Stimulated activated naive CD4-positive, alpha-beta T cell treated with Interleukin-2 at 50 U/mL for 16 hours (primary cell): ENCODE data around the gene ACVR1B.

ENCODE experiments used
- DNase-seq: peaks from one replicate; lab custom pipeline; 2025; lab: John Stamatoyannopoulos, UW

ACVR1B gene

DNA sequence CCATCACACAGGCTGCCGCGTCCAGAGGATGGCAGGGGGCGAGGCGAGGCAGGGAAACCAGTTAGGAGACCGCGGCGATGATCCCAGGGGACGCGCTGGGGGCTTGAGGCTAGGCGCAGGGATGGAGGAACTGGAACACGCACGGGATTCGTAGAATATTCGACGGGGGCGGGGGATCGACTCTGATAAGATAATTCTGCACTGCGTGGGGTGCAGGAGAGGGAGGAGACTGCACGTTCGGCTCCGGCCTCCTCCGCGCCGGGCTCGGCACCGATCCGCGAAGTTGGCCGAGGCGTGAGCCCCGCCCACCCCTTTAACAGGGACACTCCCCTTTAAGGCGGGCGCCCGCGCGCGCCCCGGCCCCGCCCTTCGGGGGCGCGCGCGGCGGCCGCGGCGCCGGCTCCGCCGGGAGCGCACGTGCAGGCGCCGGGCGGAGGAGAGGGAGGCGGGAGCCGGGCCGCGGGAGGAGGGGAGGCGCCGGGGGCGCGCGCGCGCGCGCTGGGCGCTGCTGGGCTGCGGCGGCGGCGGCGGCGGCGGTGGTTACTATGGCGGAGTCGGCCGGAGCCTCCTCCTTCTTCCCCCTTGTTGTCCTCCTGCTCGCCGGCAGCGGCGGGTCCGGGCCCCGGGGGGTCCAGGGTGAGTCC, at the start of gene ACVR1B:
Gene ACVR1B, plus strand, starts transcription at position 501 of the 644 bp plus-strand sequence. Its CDS starts 45 bp downstream, at position 546.
- peak; percentile 89 for DNase-seq

DNA sequence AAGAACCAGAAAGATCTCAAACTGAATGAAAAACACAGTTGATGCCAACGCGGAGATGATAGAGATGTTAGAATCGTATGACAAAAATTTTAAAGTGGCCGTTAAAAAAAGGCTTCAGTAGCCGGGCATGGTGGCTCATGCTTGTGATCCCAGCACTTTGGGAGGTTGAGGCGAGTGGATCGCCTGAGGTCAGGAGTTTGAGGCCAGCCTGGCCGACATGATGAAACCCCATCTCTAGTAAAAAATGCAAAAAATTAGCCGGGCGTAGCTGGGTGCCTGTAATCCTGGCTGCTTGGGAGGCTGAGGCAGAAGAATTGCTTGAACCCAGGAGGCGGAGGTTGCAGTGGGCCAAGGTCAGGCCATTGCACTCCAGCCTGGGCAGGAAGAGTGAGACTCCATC, 49.6 kb upstream of the ACVR1B start:
- no peak for DNase-seq

DNA sequence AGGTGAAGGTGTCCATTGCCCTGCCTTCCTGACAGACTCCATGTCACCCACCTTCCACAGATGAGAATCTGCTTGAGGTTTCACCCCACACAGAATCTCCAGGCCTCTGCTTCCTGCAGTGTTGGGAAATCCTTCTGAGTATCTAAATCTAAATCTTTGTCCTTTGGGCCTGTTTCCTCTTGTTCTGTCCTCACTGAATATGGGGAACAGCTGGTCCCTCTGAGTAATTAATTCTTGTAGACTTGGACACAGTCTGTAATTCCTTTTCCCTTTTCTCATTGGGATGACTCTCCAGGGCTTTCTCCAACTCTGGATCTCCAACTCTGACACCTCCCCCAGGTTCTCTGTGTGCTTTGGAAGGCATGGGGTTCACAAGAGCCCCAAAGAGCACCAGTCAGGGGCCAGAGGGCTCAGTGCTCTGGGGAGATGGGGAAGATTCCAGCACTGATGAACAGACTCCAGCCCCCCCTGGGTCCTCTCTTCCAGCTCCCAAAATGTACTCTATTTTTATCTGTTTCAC, 46.5 kb upstream of the ACVR1B start:
- DNase-seq, result no peak

DNA sequence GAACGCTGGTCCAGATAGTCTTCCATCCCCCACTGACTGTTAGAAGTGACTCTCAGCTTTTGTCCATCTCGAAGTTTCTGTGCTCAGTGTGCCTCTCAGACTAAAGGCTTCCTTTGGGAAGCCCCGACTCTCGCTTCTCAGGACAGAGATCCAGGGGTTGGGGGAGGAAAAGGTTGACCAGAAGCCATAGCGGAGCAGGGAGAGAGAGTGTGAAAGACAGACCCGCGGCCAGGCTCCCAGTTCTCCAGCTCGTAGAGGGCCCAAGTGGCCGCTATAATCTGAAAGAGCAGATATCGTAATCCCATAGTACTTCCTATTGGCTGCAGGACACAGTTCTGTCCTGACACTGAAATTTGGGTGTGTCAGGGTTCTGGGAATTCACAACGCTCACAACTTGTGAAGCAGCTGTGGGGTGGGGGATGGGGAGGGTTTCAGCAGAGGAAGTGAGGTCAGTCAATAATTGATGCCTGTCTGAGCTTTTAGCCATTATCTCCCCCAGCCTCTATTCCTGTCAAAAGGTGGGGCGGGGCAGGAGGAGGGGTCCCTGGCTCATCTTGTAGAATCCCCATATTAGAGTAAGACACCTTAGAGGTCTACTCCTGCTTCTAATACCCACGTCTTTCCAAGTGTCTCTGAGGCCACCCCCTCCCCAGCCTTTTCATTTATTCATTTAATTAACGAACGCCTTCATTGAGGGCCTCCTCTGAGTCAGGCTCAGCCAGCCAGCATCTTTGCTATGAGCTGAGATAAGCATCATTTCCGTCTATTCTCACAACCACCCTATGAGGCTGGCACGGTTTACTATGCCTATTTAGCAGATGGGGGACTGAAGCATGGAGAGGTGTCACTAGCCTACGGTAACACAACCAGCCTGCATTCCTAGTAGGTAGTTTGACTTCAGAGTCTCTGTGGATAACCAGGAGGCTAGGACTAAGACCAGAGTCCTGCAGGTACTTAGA, 45.7 kb upstream of the ACVR1B start:
- no peak for DNase-seq

DNA sequence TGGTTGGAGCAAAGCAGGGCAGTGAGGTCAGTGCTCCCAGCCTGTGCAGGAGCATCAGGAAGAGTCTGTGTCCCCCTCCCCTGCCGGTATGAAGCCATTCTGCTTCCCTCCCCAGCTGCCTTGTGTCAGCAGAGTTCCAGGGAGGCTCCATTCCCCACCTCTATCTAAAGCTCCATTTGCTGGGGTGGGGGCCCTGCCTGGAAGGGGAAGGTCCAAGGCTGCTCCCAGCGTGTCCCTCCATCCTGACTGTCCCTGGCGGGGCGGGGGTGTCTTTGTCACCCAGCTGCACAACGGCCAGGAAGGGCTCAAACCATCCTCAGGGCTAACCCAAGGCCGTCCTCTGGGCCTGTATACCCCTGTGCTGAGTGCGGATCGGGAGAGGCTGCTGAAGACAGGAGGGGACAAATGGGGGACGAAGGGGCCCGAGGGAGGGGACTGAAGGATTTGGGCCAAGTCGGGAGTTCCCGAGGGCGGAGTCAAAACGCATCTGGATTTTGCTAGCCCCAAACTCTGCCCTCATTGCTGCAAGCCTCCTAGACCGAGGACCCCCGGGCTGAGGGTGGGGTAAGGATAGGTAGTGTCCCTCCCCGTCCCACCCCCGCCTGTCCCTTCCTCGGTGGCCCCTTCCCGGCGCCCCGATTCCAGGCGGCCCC, 44.9 kb upstream of the ACVR1B start:
- no peak for DNase-seq

DNA sequence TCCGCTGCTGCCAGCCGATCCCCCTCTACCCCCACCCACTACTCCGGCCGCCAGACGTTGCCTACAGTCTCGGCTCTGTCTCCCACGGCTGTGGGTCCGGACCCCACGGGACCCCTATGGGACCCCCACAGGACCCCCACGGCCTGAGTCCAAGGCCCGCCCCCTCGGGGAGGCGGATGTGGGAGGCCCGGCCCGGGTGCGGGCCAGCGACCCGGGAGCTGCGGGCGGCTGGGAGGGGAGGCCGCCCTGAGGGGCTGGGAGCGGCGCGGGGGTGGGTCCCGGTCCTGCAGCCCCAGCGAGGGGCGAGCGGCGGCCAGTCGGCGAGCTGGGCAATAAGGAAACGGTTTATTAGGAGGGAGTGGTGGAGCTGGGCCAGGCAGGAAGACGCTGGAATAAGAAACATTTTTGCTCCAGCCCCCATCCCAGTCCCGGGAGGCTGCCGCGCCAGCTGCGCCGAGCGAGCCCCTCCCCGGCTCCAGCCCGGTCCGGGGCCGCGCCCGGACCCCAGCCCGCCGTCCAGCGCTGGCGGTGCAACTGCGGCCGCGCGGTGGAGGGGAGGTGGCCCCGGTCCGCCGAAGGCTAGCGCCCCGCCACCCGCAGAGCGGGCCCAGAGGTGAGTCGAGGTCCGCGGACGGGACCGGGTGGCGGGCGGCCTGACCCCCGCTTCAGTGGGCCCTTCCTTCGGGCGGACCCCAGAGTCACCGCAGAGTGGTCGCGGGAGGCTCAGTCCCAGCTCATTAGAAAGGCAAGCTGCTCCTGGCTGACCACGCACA, 44.2 kb upstream of the ACVR1B start, which contains the start of gene ACVRL1:
Gene ACVRL1, plus strand, starts transcription at position 422 of the 773 bp plus-strand sequence. CDS start 4,971 bp downstream, outside the sequence.
- DNase-seq, result no peak

DNA sequence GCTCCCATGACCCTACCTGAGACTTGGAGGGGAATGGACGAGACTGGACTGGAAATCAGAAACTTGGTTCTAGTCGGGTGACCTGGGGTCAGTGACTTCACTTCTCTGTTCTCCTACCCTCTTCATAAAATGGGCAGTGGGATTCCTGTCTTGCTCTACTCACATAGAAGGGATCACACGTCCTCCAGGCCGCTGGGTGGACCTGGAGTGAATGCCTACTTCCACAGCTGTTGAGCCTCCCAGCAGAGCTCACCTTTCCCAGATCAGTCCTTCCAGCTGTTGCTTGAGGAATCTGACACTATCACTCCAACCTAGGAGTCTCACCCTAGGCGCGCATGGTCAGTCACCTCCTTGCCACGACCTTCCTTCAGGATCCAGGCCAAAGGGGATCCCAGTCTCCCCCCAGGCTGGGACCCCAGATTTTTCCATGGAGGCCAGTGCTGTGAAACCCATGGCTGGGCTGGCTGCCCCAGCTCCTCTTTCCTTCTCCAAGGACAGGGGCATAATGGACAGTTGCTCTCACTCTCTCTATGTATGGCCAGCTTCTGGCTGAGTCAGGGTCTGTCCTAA, 43.6 kb upstream of the ACVR1B start:
- no peak for DNase-seq

DNA sequence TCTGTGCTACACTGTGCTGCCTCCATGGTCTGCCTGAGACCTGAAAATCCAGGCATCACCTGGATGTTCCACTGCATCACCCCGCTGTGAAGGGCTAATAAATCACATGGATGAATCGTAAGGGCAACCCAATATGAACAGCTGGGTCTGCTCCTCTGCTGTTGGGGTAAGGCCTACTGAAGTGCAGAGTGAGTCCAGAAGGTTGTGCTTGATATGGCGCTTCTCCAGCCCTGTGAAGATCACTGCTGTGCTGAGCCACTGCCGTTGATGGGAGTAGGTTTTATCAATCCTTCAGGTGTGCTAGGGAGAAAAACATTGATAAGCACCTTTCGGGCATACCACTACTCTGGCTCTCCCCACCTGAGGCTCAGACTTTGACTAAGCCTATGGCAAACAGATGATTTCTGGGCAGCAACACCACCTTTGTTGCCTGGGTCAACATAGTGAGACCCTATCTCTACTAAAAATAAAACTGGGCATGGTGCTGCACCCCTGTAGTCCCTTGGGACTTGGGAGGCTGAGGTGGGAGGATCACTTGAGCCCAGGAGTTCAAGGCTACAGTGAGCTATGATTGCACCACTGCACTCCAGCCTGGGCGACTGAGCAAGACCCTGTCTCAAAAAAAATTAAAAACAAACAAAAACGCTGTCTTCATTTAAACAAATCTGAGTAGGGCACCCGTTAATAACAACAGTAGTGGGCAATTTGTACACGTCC, 42.5 kb upstream of the ACVR1B start:
- no peak for DNase-seq

DNA sequence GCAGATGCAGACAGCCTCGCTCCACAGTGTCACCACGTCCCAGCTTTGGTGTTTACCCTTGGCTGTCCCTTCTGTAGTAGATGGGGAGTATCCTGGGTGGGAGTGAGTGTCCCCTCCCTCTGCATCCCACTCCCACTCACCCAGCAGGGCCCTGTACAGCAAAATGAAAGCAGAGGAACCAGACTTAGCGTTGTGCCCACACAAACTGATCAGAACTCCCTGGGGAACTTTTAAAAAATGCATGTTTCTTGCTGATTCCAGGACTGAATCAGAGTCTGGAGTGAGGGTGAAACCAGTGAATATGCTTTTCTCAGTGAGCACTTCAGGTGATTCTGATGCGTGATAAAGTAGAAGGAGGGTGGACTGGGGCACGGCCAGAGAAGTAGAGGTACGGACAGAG, 41.3 kb upstream of the ACVR1B start:
- no peak for DNase-seq

DNA sequence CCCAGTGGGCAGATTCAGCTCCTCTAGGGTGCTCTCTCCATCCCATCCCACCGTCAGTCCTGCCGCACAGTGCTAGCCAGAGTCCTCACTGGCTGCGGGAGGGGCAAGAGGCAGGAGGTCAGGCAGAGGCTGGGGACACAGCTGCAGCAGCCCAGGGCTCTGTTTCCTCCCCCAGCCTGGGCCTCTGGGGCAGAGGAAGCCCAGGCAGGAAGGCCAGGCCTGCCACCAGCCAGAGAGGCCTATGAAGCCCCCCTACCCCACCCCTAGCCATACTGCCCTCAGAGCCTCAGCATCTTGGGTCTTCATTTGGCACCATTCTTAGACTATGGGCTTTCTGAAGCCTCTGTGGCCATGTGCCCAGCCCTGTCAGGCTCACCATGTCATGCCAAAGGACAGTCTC, 40.8 kb upstream of the ACVR1B start:
- no peak for DNase-seq

DNA sequence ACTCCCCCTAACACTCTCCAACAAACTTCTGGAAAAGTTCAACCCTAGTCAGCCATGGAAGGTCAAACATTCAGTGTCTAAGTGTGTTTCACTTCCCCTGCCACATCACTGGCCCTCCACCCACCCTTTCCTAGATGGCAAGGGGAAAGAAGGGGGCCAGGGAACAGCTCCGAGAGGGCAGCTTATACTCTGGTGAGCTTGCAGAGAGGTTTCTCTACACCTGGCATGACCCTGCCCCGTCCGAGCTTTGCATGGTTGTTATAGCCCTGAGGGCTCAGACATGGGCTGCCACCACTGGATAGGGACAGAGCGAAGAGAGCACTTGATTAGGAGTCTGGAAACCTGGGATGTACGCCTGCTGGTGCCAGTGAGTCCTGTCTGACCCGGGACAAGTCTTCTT, 40.2 kb upstream of the ACVR1B start:
- no peak for DNase-seq

DNA sequence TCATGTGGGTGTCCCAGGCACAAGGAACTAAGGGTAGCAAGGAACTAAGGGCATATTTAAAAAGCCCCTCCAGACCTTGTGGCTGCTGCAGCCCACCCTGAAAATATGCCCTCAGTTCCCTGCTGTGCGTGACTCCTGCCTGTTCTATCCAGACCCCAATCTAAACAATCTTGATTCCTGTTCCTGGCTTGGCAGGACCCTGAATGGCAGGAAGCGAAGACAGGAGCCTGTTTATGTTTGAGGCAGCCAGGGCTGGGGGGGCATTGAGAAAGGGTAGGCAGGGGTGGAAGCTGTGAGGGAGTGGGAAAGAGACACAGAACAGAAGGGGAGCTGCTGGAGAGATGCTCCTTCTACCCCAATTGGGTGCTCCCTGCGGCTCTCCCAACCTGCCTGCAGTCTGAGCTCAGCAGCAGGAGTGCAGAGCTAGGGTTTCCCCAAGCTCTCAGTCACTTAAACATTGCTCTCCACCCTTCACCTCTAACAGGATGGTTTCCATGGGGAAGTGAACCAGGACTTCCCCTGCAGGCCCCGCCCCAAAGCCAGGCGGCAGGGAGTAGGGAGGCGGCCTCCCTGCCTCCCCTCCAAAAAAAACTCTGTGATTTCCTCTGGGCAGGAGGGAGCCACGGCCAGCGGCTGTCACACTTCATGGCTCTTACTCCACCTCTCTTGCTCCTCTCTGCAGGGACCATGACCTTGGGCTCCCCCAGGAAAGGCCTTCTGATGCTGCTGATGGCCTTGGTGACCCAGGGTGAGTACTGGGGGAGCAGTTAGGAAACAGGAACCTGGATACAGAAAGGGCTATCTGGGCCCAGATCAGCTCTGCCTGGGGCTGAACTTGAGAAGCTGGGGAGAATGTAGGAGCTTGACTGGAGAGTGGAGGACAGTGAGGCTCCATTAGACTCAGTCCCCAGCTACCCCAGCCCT, 39.4 kb upstream of the ACVR1B start:
- DNase-seq, result no peak

DNA sequence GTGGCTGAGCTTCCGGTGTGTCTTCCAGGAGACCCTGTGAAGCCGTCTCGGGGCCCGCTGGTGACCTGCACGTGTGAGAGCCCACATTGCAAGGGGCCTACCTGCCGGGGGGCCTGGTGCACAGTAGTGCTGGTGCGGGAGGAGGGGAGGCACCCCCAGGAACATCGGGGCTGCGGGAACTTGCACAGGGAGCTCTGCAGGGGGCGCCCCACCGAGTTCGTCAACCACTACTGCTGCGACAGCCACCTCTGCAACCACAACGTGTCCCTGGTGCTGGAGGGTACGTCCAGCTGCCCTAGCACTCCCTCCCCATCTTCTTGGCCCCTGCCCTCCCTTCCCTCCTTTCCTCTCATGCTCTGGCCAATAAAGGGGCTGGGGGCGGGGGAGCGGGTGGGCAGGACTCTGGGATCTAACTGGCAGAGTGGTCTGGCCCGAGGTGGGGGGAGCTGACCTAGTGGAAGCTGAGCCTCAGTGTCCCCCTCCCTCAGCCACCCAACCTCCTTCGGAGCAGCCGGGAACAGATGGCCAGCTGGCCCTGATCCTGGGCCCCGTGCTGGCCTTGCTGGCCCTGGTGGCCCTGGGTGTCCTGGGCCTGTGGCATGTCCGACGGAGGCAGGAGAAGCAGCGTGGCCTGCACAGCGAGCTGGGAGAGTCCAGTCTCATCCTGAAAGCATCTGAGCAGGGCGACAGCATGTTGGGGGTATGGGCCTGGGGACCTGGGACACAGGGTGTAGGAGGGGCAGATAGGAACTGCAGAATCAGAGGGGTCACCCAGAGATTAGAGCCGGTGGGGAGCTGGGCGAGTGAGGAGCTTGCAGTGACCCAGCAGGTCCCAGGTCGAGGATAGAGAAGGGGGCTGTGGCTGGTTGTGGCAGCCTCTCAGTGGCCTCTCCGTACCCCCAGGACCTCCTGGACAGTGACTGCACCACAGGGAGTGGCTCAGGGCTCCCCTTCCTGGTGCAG, 38.1 kb upstream of the ACVR1B start:
- DNase-seq, result no peak

DNA sequence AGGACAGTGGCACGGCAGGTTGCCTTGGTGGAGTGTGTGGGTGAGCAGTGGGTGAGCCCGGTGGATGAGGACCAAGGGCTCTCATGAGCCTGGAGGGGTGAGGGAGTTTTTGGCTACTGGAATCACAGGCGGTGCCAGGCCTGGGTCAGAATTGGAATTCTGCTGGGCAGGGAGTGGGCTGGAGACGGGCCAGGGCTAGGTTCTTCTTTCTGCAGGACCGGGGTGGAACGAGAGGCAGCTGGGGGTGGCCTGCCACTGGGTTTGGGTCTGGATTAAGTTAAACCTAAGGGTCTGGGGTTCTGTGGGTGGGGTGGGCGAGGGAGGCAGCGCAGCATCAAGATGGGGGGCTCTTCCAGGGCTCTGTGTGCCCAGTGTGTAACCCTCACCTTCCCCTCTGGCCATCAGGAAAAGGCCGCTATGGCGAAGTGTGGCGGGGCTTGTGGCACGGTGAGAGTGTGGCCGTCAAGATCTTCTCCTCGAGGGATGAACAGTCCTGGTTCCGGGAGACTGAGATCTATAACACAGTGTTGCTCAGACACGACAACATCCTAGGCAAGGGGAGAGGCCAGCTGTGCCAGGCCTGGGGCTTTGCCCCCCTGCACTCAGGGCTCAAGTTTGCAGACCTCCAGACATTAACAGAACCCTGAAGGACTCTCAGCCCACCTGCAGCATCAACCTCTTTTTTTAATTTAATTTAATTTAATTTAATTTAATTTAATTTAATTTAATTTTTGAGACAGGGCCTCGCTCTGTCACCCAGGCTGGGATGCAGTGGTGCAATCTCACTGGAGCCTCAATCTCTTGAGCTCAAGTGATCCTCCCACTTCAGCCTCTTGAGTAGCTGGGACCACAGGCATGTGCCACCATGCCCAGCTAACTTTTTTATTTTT, 37.2 kb upstream of the ACVR1B start:
- DNase-seq, result no peak

DNA sequence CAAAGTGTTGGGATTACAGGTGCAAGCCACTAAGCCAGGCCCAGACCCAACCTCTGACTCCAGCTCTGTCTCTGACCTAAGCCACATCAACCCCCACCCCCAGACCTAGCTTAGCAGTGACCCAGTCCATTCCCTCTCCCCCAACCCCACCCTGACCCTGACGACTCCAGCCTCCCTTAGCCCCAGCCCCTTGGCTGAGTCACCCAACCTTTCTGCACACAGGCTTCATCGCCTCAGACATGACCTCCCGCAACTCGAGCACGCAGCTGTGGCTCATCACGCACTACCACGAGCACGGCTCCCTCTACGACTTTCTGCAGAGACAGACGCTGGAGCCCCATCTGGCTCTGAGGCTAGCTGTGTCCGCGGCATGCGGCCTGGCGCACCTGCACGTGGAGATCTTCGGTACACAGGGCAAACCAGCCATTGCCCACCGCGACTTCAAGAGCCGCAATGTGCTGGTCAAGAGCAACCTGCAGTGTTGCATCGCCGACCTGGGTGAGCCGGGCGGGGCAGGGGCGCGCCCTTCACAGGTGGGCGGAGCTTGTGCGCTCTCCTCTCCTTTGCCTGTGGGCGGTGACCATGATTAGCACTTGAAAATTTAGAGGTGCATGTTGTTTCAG, 36.4 kb upstream of the ACVR1B start:
- DNase-seq, result no peak

DNA sequence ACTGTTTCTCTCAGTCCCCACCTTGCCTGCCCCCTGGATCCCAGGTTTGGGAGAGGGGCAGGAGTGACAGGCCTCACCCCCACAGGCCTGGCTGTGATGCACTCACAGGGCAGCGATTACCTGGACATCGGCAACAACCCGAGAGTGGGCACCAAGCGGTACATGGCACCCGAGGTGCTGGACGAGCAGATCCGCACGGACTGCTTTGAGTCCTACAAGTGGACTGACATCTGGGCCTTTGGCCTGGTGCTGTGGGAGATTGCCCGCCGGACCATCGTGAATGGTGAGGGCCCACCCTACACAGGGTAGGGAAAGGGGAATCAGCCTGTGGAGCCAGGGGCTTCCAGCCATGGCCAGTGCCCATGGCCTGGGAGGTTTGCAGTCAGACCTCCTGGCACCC, 35.5 kb upstream of the ACVR1B start:
- no peak for DNase-seq

DNA sequence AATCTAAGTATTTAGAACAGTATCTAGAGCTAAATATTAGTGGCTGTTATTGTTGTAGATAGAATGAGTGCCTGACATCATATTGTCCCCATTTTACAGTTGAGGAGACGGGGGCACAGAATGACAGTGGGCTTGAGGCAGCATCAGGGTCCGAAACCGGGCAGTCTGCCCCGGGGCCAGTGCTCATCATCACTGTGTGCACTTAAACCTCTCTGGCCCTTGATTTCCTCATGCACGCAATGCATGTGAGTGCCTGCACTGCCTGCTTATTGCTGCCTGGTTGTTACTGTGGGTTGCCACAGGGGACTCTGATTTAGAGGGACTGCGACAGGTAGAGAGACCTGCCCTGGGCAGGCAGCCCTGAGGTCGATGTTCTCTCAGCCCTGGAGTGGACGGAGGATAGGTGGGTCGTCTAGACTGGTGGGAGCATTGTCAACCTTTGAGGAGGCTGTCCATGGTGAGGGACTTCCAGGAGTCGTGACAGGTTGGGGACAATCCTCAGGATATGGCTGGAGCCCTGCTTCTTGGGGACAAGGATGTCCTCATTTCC, 34.4 kb upstream of the ACVR1B start:
- DNase-seq, result no peak
